ENCODE results near the gene TRPM5. TPM values are rescaled to one million over a fixed set of nuclear protein-coding genes. Genes with fewer than 3 reads are reported as not detected.

TRPM5 gene
- not detected in 2 replicates for total RNA-seq

GRCh38 chr11:2443881-2444820 is at the start of gene TRPM5:
Gene TRPM5 (minus strand): TSS chr11:2444514. CDS start chr11:2423036, 21,478 bp downstream.

GRCh38 chr11:2444821-2445745 is 769 bp upstream of the TRPM5 start, which contains the start of gene KCNQ1:
Gene KCNQ1 (plus strand): TSS chr11:2445008. CDS start chr11:2445099, 91 bp downstream.

GRCh38 chr11:2400069-2400761 is 44.1 kb downstream of the TRPM5 start, which contains the start of gene TSSC4:
Gene TSSC4 (plus strand): TSS chr11:2400750. CDS start chr11:2402634, 1,884 bp downstream.

Other genes with a start within 250 kb of the TRPM5 start
- gene ASCL2, start 173.9 kb downstream of the TRPM5 start, total RNA-seq = not detected in 2 replicates
- gene C11orf21, start 142.6 kb downstream of the TRPM5 start, total RNA-seq = not detected in 2 replicates
- under 0.01 and 0.17 TPM in 2 replicates for gene TSPAN32, start 142.5 kb downstream of the TRPM5 start, total RNA-seq
- 580 and 688 TPM in 2 replicates for gene CD81, start 67.2 kb downstream of the TRPM5 start, total RNA-seq
- gene TSSC4, start 43.8 kb downstream of the TRPM5 start, total RNA-seq = 44.5 and 59.4 TPM in 2 replicates
- gene KCNQ1, start 494 bp upstream of the TRPM5 start, total RNA-seq = under 0.01 and 0.66 TPM in 2 replicates

Data from smooth muscle cell of trachea (primary cell).